Measurements from ENCODE around the gene FOXO6.
A peak's percentile ranks its signal among the peaks of the same experiment; 100 is the strongest.

Gene FOXO6

DNA sequence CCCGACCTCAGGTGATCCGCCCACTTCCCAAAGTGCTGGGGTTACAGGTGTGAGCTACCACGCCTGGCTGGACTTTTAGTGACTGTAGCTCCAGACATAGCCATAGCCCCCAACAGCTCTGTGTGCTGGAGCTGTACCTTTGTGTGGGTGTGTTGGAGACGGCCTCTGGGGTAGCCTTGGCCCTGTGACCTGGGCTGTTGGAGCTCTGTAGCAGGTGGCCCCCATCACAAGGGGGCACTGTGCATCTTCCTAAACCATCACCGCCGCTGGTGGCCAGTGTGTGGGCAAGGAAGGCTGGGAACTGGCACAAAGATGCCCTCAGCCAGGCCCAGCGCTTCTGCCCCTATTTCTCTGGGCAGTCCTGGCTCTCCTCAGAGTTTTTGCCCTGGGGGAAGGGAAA lies 38.4 kb upstream of the FOXO6 start:
- no peak for DNase-seq (ENCODE audit: low read depth)
- TF ChIP-seq, protein P1, sequence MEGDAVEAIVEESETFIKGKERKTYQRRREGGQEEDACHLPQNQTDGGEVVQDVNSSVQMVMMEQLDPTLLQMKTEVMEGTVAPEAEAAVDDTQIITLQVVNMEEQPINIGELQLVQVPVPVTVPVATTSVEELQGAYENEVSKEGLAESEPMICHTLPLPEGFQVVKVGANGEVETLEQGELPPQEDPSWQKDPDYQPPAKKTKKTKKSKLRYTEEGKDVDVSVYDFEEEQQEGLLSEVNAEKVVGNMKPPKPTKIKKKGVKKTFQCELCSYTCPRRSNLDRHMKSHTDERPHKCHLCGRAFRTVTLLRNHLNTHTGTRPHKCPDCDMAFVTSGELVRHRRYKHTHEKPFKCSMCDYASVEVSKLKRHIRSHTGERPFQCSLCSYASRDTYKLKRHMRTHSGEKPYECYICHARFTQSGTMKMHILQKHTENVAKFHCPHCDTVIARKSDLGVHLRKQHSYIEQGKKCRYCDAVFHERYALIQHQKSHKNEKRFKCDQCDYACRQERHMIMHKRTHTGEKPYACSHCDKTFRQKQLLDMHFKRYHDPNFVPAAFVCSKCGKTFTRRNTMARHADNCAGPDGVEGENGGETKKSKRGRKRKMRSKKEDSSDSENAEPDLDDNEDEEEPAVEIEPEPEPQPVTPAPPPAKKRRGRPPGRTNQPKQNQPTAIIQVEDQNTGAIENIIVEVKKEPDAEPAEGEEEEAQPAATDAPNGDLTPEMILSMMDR (IDR thresholded peaks at IDR 0.05; ENCODE audit: low read depth, low read length, missing control alignments): peak; percentile 69
- no peak overlapping the region for H3K4me3 ChIP-seq (ENCODE audit: low read depth, low read length)

DNA sequence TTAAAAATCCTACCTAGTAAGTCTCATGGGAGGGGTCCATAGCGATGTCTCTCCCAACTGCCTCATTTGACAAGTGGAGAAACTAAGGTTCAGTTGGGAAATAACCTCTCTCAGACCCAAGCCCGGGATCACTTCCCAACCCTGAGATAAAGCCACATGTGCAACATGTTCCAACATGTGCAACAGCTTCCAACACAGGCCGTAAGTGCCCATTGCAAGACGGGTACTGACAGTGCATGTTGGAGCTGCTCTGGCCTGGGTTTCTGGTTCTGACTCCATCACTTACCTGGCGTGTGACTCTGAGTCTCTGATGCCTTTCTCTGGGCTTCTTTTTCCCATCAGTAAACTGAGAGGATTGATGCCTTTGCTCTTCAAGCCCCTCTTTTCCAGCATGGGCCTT lies 38.0 kb upstream of the FOXO6 start:
- TF ChIP-seq, protein P1 (IDR thresholded peaks at IDR 0.05; ENCODE audit: low read depth, low read length, missing control alignments): no peak
- no peak for DNase-seq (ENCODE audit: low read depth)

DNA sequence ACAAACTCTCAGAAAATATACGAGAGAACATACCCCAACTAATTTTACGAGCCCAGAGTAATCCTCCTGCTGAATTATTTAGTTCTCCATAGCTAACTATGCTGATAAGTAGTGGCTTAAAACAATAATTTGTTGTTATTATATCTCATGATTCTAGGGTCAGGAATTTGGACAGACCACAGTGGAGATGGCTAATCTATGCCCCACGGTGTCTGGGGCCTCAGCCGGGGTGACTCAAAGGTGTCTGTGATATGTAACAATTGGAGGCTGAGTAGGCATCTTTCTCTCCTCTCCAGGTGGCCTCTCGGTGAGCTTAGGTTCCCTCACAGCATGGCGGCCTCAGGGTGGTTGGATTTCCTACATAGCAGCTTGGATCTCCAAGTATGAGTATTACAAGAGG lies 35.4 kb upstream of the FOXO6 start:
- TF ChIP-seq, protein P1 (IDR thresholded peaks at IDR 0.05; ENCODE audit: low read depth, low read length, missing control alignments): no peak
- no peak overlapping the region for H3K4me3 ChIP-seq (ENCODE audit: low read depth, low read length)
- no peak for DNase-seq (ENCODE audit: low read depth)

More for the DNA sequence above, 38.0 kb upstream of the FOXO6 start:
- H3K4me3 ChIP-seq (ENCODE audit: low read depth, low read length): no peak overlapping the region

DNA sequence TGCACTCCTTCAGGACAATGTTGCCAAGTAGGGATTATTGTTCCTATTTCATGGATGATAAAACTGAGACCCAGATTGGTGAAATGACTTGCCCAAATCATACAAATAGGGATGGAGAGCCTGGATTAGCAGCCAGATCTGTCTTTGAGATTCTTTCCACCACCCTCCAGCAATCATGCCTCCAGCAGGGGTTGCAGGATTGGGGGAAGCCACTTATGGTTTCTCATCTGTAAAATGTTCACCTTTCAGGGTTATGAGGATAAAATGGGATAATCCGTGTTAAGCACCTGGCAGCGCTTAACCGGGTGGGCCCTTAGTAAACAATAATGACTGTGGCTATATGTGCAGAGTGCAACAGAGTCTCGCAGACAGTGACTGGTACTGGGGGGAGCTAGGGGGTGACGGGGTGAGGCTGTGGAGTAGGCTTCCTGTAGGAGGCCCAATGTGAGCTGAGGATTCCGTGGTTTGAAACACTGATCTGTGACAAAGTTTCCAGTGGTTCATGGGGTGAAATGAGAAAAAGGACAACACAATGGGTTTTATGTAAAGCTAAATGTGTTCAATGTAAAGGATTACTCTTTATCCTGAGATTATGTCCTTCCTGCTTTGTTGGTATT lies 33.7 kb upstream of the FOXO6 start:
- DNase-seq (ENCODE audit: low read depth): no peak
- H3K4me3 ChIP-seq (ENCODE audit: low read depth, low read length): no peak overlapping the region
- TF ChIP-seq, protein P1 (IDR thresholded peaks at IDR 0.05; ENCODE audit: low read depth, low read length, missing control alignments): no peak

DNA sequence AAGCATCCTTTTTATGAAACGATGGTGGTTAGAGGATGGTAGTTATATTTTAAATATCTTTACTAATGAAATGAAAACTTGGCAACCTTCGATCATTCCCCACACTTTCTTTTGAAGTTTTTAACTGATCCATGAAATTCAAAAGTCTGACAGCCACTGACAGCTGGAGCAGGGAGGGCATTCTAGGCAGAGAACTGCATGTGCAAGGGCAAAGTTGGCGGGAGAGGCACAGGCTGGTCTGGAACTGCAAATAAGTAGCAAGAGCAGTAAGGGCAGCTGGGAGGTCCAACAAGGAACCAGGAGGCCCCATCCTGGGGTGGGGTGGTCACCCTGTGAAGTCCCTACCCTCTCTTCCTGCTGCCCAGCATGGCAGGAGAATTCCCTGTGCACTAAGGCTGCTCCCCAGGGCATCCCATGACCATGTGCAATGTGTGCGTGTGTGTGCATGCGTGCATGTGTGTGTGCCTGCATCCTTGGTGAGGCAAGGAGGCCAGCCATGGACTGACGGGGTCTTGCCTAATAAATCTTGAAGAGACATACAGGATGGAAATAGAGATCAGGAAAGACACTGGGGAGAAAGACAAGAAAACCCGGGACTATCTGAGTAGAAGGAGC lies 33.1 kb upstream of the FOXO6 start:
- DNase-seq (ENCODE audit: low read depth): no peak
- TF ChIP-seq, protein P1 (IDR thresholded peaks at IDR 0.05; ENCODE audit: low read depth, low read length, missing control alignments): no peak
- H3K4me3 ChIP-seq (ENCODE audit: low read depth, low read length): no peak overlapping the region

DNA sequence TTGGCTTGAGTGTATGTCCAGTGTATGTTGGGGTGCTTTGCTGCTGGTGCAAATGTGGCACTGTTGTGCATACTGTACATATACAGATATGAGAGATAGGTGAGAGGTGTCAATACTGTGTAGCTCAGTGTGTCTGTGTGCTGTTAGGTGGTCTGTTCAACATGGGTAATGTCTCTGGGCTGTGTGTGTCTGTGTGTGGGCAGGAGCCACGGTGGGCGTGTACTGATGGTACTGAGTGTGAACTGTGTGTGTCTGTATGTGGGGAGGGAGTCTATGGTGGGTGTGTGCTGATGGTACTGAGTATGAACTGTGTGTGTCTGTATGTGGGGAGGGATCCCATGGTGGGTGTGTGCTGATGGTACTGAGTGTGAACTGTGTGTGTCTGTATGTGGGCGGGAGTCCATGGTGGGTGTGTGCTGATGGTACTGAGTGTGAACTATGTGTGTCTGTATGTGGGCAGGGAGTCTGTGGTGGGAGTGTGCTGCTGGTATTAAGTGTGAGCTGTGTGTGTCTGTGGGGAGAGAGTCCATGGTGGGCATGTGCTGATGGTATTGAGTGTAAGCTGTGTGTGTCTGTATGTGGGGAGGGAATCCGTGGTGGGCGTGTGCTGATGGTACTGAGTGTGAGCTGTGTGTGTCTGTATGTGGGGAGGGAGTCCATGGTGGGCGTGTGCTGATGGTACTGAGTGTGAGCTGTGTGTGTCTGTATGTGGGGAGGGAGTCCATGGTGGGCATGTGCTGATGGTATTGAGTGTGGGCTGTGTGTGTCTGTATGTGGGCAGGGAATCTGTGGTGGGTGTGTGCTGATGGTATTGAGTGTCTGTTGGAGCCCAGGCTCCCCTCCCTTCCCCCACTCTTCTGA lies 32.2 kb upstream of the FOXO6 start:
- no peak overlapping the region for H3K4me3 ChIP-seq (ENCODE audit: low read depth, low read length)
- no peak for DNase-seq (ENCODE audit: low read depth)
- TF ChIP-seq, protein P1 (IDR thresholded peaks at IDR 0.05; ENCODE audit: low read depth, low read length, missing control alignments): no peak

All from GM12864 (cell line).